ENCODE results near the gene EPB41L4A. TPM values are rescaled to one million over a fixed set of nuclear protein-coding genes. Genes with fewer than 3 reads are reported as not detected.
"Not testable (repeated sequence)": the region's sequence is repeated elsewhere in the genome, so short reads cannot be mapped to it uniquely, and the experiment has no call there.

The EPB41L4A gene
- total RNA-seq, 2 experiments from 2014 or later, result 2.3 to 3.3 TPM

DNA sequence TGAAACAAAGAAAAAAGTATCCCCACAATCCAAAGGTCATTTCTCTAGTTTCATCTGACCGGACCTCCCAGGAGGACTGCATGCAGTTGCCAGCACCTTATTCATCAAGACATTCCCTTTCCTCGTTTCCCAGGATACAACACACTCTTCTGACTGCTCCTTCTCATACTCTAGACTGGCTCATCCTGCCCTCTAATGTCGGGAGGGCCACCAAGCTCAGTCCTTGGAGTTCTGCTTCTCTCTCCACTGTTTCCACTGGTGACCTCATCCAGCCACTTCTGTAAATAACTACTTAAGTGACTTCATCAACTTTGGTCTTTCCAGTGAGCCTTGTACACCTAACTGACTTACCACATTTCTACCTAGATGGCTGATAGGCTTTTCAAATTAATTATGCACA is 179.1 kb downstream of the EPB41L4A start:
- Mint-ChIP-seq H3K9me3 (no peaks in the 10 kb centered on the region), H3K27ac (no peak overlapping the region), H3K4me3 (no peak overlapping the region), H3K36me3 (ENCODE audit: low read depth) (no peaks in the 10 kb centered on the region), H3K4me1 (no peaks in the 10 kb centered on the region), H3K27me3 (peaks cover 8% of the 10 kb centered on the region)
- POLR2A ChIA-PET, result no interaction called here
- CTCF ChIA-PET, result no interaction called here
- DNase-seq, result no peak

DNA sequence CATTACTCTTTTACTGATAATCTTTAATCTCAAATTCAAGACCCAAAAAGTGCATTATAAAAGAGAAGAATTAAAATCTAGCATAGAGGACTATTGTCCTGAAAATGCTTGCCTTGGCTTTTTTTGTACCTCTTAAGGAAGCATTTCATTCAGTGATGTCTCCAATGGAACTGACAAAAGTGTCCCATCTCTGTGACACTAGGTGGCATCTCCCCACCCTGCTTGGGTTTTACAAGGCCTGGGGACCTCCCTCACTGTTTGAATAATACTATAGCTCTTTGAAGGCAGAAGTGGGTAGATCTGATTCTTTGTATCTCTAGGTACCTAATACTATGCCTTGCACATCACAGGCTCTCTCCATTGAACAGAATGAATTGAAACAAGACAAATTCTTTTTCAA is 180.6 kb downstream of the EPB41L4A start:
- H3K27ac Mint-ChIP-seq, result no peak overlapping the region
- DNase-seq, result no peak
- no peaks in the 10 kb centered on the region for H3K4me1 Mint-ChIP-seq
- no peaks in the 10 kb centered on the region for H3K36me3 Mint-ChIP-seq (ENCODE audit: low read depth)
- no peak overlapping the region for H3K4me3 Mint-ChIP-seq
- peaks cover 8% of the 10 kb centered on the region for H3K27me3 Mint-ChIP-seq
- ChIA-PET CTCF (interaction anchor here (1.6 kb wide), 1 partner anchor 182 kb away, joined by 4 read pairs; no protein-coding TSS in a partner anchor), POLR2A (no interaction called here)
- no peaks in the 10 kb centered on the region for H3K9me3 Mint-ChIP-seq

DNA sequence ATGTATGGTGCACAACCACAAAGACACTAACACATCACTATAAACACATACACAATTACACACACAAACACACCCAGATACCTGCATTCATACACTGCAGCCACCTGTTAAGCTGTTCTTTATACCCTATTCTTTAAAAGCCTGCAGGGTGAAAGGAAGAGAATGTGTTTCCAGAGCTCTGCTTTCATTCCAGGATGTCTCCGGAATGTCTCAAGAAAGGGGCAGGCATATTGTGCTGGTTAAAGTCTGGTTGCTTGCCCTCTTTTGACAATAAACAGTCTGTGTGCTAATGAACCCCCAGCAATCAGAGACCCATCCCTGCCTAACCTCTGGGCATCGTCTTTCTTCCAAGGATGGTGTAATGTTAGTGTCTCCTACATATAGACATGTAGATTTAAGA is 181.6 kb downstream of the EPB41L4A start:
- Mint-ChIP-seq H3K27me3 (peaks cover 8% of the 10 kb centered on the region), H3K4me3 (no peak overlapping the region), H3K27ac (no peak overlapping the region), H3K4me1 (no peaks in the 10 kb centered on the region), H3K36me3 (ENCODE audit: low read depth) (no peaks in the 10 kb centered on the region), H3K9me3 (no peaks in the 10 kb centered on the region)
- DNase-seq, result no peak
- ChIA-PET CTCF (no interaction called here), POLR2A (no interaction called here)

DNA sequence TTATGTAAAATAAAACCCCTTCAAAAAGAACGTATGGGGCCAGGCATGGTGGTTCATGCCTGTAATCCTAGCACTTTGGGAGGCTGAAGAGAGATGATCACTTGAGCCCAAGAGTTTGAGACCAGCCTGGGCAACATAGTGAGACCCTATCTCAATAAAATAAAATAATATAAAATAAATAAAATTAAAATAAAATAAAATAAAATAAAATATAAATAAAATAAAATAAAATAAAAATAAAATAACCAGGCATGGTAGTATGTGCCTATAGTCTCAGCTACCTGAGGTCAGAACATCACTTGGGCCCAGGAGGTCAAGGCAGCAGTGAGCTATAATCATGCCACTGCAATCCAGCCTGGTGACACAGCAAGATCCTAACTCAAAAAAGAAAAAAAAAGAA is 185.1 kb downstream of the EPB41L4A start:
- H3K27me3 Mint-ChIP-seq, result peaks cover 2% of the 10 kb centered on the region
- no peak for DNase-seq

DNA sequence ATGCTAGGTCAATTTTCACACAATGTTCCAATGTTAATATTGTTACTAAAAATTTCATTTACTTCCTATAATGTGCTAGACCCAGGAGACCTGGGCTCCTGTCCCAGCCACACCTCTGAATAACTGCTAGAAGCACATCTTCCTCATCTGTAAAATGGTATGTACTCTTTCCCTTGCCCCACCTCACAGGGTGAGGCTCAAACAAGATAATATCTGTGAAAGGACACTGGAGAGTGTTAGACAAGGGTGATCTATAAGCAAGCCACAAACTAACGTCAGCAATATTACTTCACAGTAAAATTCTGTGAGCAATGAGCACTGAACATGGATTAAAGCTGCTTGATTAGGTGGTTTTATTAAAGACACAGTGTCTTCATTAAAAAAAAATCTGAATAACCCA is 186.4 kb downstream of the EPB41L4A start:
- Mint-ChIP-seq H3K27me3 (peaks cover 2% of the 10 kb centered on the region), H3K27ac (no peak overlapping the region), H3K36me3 (ENCODE audit: low read depth) (no peaks in the 10 kb centered on the region), H3K4me3 (no peak overlapping the region), H3K9me3 (no peaks in the 10 kb centered on the region), H3K4me1 (no peaks in the 10 kb centered on the region)
- DNase-seq, result no peak
- CTCF ChIA-PET, result no interaction called here
- POLR2A ChIA-PET, result no interaction called here

More for the DNA sequence above, 185.1 kb downstream of the EPB41L4A start:
- H3K9me3 Mint-ChIP-seq, result no peaks in the 10 kb centered on the region
- H3K36me3 Mint-ChIP-seq (ENCODE audit: low read depth), result no peaks in the 10 kb centered on the region
- no peak overlapping the region for H3K27ac Mint-ChIP-seq
- ChIA-PET CTCF (no interaction called here), POLR2A (no interaction called here)
- no peak overlapping the region for H3K4me3 Mint-ChIP-seq
- H3K4me1 Mint-ChIP-seq, result no peaks in the 10 kb centered on the region

DNA sequence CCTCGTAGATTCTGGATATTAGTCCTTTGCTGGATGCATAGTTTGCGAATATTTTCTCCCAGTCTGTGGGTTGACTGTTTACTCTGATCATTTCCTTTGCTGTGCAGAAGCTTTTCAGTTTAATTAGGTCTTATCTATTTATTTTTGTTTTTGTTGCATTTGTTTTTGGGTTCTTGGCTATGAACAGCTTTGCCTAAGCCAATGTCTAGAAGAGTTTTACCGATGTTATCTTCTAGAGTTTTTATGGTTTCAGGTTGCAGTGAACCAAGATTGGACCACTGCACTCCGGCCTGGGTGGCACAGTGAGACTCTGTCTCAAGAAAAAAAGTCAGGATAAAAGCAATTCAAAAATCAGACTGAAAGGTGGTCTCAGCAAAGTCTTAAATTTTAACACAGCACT is 188.5 kb downstream of the EPB41L4A start:
- no peaks in the 10 kb centered on the region for H3K4me1 Mint-ChIP-seq
- no peak for DNase-seq
- H3K27me3 Mint-ChIP-seq, result no peaks in the 10 kb centered on the region
- H3K36me3 Mint-ChIP-seq (ENCODE audit: low read depth), result no peaks in the 10 kb centered on the region
- ChIA-PET POLR2A (no interaction called here), CTCF (no interaction called here)
- H3K27ac Mint-ChIP-seq, result no peak overlapping the region
- no peaks in the 10 kb centered on the region for H3K9me3 Mint-ChIP-seq
- no peak overlapping the region for H3K4me3 Mint-ChIP-seq

DNA sequence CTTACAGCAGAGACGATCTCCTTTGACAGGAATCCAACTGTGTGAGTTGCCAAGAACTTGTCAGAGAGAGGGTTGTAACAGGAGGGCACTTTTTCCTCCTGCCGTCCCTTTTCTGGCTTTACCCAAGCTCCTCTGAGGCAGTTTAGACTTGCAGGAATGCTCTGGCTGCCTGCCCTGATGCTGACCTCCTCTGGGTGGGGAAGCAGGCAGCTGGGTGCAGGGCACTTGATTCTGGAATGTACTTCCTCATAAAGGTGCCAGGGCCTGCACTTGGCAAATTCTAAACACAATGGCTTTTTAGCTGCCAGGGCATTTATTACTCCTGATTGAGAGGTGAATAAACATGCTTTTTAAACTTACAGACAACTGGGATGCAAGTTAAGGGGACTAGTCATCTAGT is 190.4 kb downstream of the EPB41L4A start:
- Mint-ChIP-seq H3K27me3 (no peaks in the 10 kb centered on the region), H3K27ac (no peak overlapping the region), H3K4me1 (no peaks in the 10 kb centered on the region), H3K4me3 (no peak overlapping the region), H3K9me3 (no peaks in the 10 kb centered on the region), H3K36me3 (ENCODE audit: low read depth) (no peaks in the 10 kb centered on the region)
- POLR2A ChIA-PET, result no interaction called here
- no peak for DNase-seq
- CTCF ChIA-PET, result no interaction called here

DNA sequence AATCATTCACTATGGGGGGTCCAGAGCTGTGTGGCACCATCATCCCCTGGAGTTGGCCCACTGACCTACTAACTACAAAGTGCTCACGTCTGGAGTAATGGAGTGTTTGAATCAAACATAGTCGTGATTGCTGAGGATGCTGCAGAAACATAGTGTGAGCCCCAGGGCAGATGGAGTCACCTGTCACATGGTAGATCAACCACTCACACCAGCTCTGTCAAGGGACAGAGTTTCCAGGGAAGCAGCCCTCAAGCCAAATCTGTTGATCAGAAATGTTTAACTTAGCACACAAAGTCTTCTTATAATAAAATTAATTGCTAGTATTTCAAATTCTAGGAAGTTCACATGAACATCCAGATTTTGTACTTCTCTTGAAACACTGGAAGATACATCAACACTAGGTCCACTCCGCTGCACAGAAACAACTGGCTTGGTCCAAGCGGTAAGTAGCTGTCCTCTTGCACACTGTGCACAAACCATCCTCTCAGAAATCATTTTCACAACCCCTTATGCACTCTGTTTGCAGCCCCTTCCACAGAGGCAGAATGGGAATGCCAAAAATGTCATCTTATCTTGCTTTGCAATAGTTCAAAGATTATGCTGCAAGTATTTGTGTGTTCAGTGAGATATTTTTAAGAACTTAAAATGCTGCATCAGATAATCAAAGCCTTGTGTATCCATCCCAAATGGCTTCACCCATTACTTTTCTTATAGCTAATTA is 191.0 kb downstream of the EPB41L4A start:
- no peaks in the 10 kb centered on the region for H3K9me3 Mint-ChIP-seq
- no peak for DNase-seq
- no peaks in the 10 kb centered on the region for H3K4me1 Mint-ChIP-seq
- POLR2A ChIA-PET, result no interaction called here
- H3K4me3 Mint-ChIP-seq, result no peak overlapping the region
- no peaks in the 10 kb centered on the region for H3K36me3 Mint-ChIP-seq (ENCODE audit: low read depth)
- no peak overlapping the region for H3K27ac Mint-ChIP-seq
- no peaks in the 10 kb centered on the region for H3K27me3 Mint-ChIP-seq
- CTCF ChIA-PET, result interaction anchor here (0.6 kb wide), 1 partner anchor 63 kb away, joined by 3 read pairs; no protein-coding TSS in a partner anchor

DNA sequence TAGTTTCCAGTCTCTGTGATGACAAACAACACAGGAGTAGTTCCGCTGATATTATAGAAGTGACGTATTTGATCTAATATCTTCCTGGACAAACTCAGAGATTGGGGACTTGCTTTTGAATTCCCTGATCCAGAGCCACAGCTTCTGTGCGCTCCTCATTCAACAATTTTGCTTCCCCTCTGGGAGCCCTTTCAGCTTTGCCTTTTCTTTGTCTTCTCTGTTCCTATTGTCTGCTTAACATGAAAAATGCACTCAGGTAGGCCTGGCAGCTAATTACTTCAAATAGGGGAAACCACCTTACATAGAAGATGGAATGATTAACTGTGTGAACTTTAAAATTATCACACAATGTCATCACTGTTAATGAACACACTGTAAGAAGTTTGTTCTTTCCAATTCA is 192.9 kb downstream of the EPB41L4A start:
- POLR2A ChIA-PET, result no interaction called here
- no peaks in the 10 kb centered on the region for H3K9me3 Mint-ChIP-seq
- no peaks in the 10 kb centered on the region for H3K4me1 Mint-ChIP-seq
- no peak overlapping the region for H3K4me3 Mint-ChIP-seq
- H3K27me3 Mint-ChIP-seq, result peaks cover under 1% of the 10 kb centered on the region
- H3K27ac Mint-ChIP-seq, result no peak overlapping the region
- no peak for DNase-seq
- H3K36me3 Mint-ChIP-seq (ENCODE audit: low read depth), result no peaks in the 10 kb centered on the region
- CTCF ChIA-PET, result no interaction called here

DNA sequence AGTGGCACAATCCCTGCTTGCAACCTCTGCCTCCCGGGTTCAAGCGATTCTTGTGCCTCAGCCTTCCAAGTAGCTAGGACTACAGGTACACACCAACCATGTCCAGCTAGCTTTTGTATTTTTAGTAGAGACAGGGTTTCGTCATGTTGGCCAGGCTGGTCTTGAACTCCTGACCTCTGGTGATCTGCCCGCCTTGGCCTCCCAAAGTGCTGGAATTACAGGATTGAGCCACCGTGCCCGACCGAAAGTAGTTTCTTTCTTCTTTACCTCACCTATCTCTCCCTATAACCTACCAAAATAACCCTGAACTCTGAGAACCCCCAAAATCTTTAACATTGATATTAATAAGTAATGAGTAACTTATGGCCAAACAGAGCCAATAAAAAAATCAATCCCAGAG is 196.1 kb downstream of the EPB41L4A start:
- CTCF ChIA-PET, result not testable (repeated sequence)

DNA sequence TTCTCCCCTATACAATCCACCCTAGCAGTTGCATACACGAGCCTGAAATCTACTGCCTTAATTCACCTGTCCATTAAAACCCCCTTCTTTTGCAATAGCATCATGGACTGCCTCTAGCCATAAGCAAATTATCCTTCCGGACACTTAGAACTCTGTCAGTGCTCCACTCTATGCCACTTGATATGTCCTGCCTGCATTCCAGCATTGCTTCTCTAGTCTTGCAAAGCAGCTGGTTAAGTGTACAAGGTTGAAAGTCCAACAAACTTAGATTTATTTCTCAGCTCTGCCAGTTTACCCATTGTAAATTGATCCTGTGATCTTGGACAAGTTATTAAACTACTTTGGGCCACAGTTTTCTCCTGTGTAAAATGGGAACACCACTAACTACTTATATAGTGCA is 197.9 kb downstream of the EPB41L4A start:
- Mint-ChIP-seq H3K4me1 (no peaks in the 10 kb centered on the region), H3K27ac (no peak overlapping the region), H3K36me3 (ENCODE audit: low read depth) (no peaks in the 10 kb centered on the region), H3K27me3 (peaks cover 8% of the 10 kb centered on the region), H3K4me3 (no peak overlapping the region), H3K9me3 (no peaks in the 10 kb centered on the region)
- CTCF ChIA-PET, result interaction anchor here (0.7 kb wide), 1 partner anchor 585 kb away, joined by 3 read pairs; no protein-coding TSS in a partner anchor
- DNase-seq, result no peak
- POLR2A ChIA-PET, result no interaction called here

More for the DNA sequence above, 196.1 kb downstream of the EPB41L4A start:
- DNase-seq; POLR2A ChIA-PET; H3K27me3 Mint-ChIP-seq; H3K27ac Mint-ChIP-seq; H3K4me3 Mint-ChIP-seq; H3K36me3 Mint-ChIP-seq (ENCODE audit: low read depth); H3K4me1 Mint-ChIP-seq; H3K9me3 Mint-ChIP-seq: not testable (repeated sequence)

DNA sequence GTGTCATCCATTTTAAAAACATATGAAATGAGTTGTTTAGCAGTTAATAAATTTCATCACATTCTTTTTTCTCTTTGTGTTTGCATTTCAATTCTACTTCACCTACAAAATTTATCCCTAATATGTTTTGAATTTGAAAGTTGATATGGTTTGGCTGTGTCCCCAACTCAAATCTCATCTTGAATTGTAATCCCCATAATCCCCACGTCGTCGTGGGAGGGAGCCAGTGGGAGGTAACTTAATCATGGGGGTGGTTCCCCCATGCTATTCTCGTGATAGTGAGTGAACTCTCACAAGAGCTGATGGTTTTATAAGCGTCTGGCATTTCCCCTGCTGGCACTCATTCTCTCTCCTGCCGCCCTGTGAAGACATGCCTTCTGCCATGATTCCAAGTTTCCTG is 200.1 kb downstream of the EPB41L4A start:
- H3K4me1 Mint-ChIP-seq, result no peaks in the 10 kb centered on the region
- POLR2A ChIA-PET, result no interaction called here
- peaks cover 12% of the 10 kb centered on the region for H3K27me3 Mint-ChIP-seq
- no peaks in the 10 kb centered on the region for H3K9me3 Mint-ChIP-seq
- H3K4me3 Mint-ChIP-seq, result no peak overlapping the region
- CTCF ChIA-PET, result no interaction called here
- no peak for DNase-seq
- H3K36me3 Mint-ChIP-seq (ENCODE audit: low read depth), result no peaks in the 10 kb centered on the region
- H3K27ac Mint-ChIP-seq, result no peak overlapping the region

DNA sequence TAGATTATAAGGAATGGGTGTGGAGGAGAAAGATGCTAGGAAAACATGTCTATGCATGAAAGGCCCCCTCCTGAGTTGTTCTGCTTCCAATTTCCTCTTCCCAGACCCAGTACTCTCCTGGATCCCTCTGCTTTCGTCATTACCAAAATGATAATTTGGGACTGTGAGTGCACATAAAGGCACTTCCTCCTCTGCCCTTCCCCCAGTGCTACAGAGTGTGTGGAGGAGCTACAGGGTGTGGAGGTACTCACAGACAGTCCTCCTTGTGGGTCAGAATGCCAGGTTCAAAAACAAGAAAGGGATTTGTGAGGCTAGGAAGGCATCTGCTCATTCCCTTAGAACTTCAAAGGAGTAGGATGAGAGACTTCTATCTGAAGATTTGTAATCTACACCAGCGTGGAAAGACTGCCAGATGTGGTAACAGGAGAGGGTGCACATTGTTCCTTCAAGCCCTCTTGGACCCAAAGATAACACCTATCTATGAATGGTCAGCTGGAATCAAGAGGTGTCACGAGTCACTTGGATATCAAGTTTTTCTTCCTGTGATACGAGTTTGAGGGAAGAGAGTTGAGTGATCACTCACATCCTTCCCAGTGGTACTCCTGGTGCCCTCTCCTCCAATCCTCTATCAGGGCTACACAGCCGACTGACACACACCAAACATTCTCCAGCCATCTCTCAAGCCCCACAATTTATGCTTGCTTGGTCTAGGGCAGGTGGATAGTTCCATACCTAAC is 201.1 kb downstream of the EPB41L4A start:
- H3K27ac Mint-ChIP-seq, result no peak overlapping the region
- ChIA-PET POLR2A (no interaction called here), CTCF (no interaction called here)
- no peak overlapping the region for H3K4me3 Mint-ChIP-seq
- H3K36me3 Mint-ChIP-seq (ENCODE audit: low read depth), result no peaks in the 10 kb centered on the region
- H3K27me3 Mint-ChIP-seq, result peaks cover 13% of the 10 kb centered on the region
- H3K4me1 Mint-ChIP-seq, result no peaks in the 10 kb centered on the region
- DNase-seq, result no peak
- no peaks in the 10 kb centered on the region for H3K9me3 Mint-ChIP-seq

DNA sequence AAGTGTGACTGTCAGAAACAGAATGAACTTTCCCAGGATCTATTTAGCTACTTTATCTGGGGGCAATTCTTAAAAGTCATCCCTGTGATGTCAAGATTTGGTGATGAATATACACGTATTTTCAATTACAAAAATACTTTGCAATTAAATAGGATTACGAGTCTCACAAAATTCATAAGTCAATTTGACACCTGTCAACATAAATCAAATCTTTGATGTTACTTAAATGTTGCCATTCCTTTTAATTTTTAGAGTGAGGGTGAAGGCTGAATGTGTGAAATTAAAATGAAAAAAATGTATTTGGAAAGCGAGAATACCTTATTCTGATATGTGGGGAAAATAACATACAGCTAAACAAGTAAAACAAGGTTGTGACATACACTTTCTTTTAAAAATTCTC is 202.9 kb downstream of the EPB41L4A start:
- Mint-ChIP-seq H3K4me3 (no peak overlapping the region), H3K27me3 (peaks cover 12% of the 10 kb centered on the region), H3K9me3 (no peaks in the 10 kb centered on the region), H3K4me1 (no peaks in the 10 kb centered on the region), H3K27ac (no peak overlapping the region), H3K36me3 (ENCODE audit: low read depth) (no peaks in the 10 kb centered on the region)
- ChIA-PET POLR2A (no interaction called here), CTCF (interaction anchor here (1.3 kb wide), 1 partner anchor 204 kb away, joined by 4 read pairs; no protein-coding TSS in a partner anchor)
- no peak for DNase-seq

All from activated CD4-positive, alpha-beta memory T cell treated with anti-CD3 and anti-CD28 coated beads, Interleukin-2, amount 10 ng/mL, durations not matched to agents 7 days and 5 days (primary cell).